Measurements from ENCODE around the gene ALKBH5. TPM values are rescaled to one million over a fixed set of nuclear protein-coding genes. Genes with fewer than 3 reads are reported as not detected.
A peak's percentile ranks its signal among the peaks of the same experiment; 100 is the strongest.
"Not testable (repeated sequence)": the region's sequence is repeated elsewhere in the genome, so short reads cannot be mapped to it uniquely, and the experiment has no call there.

Gene ALKBH5
- total RNA-seq, 1 donor from 2014 or later = 57.9 TPM

- peak in 1 of 2 donors; percentile 42 for DNase-seq (ENCODE audit: low read depth in 2 of 2)
Measured at GRCh38 chr17:18185832-18186626, 2.4 kb downstream of the ALKBH5 start.

DNA sequence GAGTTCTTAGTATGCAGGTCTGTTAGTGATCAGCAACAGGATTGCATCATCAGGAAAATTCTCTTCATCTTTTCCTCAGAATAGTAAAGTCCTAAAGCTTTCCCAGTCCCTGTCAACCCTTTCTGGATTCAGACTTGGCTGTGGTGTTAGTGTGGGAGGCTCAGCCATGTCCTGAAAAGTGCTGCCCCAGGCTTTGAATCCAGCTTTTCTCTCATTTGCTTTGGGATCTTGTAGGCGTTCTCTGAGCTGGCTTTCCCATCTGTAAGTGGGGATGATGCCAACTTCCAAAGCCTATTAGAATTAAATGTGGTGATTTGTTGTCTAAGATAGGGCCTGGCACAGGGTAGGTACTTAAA, 3.0 kb downstream of the ALKBH5 start:
- peak in 1 of 2 donors; percentile 13 for DNase-seq (ENCODE audit: low read depth in 2 of 2)

DNA sequence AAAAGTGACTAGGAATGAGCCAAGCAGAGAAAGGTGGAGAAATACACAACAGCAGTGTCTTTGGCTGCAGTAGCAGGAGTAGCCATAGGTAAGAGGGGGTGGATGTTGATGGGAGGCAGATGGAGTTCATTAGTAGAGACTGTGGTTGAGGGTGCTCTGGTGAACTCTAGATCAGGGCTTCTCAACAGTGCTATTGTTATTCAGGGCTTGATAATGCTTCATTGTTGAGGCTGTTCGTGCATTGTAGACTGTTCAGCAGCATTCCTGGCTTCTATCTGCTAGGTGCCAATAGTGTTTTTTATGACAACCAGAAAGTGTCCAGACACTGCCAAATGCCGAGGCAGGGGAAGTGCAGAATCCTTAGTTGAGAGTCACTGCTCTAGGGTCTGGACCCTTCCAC, 3.6 kb downstream of the ALKBH5 start:
- no peak for DNase-seq (ENCODE audit: low read depth in 2 of 2)

DNA sequence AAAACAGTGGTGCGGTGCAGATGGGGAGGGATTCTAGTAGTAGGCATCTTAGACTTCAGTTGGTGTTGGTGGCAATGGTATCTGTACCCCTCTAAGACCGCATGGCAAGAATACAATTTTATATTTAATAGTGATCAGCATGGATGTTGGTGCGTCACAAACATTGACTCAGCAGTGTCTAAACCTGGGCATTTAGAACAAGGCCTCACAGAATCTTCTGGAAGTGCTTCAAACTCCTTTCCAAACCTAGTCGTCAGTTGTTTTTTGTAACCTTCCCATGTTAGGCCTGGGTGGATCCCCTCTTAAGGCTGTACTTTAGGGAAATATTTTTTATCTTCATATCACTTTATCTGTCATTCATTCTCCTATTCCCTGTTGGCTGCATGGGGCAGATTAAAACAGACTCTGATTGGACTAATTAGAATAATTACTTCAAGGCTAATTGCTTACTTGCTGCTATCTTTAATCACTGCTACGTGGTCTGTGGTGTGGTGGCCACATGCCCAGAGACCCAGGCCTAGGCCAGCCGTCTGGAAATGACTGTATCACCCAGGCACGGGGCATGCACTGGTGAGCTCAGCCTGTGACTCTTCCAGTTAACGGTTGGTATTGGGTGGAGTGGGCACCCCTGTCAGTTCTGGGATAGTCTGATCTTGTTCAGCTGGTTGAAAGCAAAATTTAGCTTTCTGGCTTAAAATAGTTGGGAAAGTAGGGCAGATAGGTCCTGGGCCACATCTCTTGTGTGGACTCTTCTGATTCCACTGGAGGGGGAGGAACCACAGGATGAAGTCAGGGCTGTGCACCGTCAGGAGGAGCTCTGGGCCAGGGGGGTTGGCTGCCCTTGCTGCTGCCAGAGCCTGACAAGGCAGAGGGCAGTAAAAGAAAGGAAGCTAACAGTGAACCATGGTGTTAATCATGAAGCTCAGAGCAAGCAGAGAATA, 4.5 kb downstream of the ALKBH5 start:
- peak in 1 of 2 donors; percentile 60 for DNase-seq (ENCODE audit: low read depth in 2 of 2)

DNA sequence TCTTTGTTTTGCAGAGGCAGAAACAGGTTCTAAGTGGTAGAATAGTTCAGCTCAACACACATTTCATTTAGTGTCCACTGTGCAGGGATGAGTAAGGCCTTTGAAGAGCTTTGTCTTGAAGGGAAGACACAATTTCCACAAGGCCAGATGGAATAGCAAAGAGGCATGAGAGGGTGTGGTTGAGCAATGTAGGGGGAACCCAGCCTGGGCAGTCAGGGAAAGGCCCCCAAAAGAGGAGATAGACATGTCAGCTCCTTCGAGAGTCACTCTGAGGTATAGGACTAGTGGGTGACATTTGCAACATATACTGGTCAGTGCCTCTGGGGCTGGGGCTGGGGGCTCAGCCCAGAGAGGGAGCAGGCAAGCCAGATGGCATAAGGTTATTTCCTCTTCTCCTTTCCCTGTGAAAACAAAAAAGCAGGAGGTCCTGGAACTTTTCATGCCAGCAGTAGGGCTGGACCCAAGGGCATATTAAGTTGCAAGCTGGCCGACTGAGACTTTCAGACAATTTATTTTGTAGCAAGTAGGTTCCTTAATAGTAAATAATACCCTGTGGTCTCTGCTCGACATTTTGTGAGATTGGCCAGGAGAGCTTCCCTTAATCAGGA, 7.1 kb downstream of the ALKBH5 start:
- DNase-seq (ENCODE audit: low read depth in 2 of 2) = no peak

DNA sequence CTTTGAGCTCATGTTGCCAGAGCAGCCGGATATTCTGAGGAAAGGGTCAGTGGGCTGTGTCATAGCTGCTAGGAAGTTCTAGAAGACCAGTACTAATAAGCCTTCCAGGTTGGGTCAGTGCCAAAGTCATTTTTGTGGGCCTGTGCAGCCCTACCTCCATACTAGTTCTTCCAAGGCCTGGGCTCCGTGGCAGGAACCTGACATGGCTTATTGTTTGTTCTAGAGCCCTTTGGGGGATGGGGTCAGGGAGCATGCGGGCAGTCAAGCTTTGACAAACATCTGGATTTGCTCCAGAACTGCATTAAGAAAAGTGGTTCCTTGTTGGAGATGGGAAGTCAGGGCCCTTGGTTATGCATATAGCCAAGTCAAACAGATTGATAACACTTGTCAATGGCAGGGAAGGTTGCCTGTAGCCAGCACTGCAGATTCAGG, 7.6 kb downstream of the ALKBH5 start:
- peak in 1 of 2 donors; percentile 77 for DNase-seq (ENCODE audit: low read depth in 2 of 2)

- DNase-seq (ENCODE audit: low read depth in 2 of 2) = peak in 1 of 2 donors; percentile 15
Measured at GRCh38 chr17:18191967-18192366, 8.3 kb downstream of the ALKBH5 start.

- DNase-seq (ENCODE audit: low read depth in 2 of 2) = no peak
Measured at GRCh38 chr17:18194394-18194793, 10.8 kb downstream of the ALKBH5 start.

- DNase-seq (ENCODE audit: low read depth in 2 of 2) = no peak
Measured at GRCh38 chr17:18194804-18195203, 11.2 kb downstream of the ALKBH5 start.

GRCh38 chr17:18195246-18195645, 11.6 kb downstream of the ALKBH5 start:
- no peak for DNase-seq (ENCODE audit: low read depth in 2 of 2)

GRCh38 chr17:18197535-18198194, 14.0 kb downstream of the ALKBH5 start:
- no peak for DNase-seq (ENCODE audit: low read depth in 2 of 2)

DNA sequence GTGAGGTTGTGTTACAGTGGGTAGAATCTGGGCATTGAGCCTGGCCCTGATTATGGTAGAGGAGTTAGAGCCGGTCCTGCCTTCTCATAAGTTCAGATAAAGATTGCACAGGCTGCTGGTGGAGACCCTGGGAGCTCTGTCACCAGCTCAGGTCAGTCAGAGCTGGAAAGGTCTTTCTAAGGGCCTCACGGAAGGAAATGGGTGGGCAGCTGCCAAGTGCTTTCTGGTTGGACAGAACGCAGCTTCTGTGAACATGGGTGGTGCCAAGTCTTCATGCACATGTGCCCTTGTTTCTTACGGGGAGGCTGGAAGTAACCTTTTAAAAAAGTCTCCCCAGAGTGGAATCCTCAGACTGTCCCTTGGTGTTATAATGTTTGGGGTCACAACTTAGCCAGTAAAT, 14.9 kb downstream of the ALKBH5 start:
- DNase-seq (ENCODE audit: low read depth in 2 of 2) = peak in 1 of 2 donors; percentile 6

- no peak for DNase-seq (ENCODE audit: low read depth in 2 of 2)
Measured at GRCh38 chr17:18201108-18201507, 17.5 kb downstream of the ALKBH5 start.

DNA sequence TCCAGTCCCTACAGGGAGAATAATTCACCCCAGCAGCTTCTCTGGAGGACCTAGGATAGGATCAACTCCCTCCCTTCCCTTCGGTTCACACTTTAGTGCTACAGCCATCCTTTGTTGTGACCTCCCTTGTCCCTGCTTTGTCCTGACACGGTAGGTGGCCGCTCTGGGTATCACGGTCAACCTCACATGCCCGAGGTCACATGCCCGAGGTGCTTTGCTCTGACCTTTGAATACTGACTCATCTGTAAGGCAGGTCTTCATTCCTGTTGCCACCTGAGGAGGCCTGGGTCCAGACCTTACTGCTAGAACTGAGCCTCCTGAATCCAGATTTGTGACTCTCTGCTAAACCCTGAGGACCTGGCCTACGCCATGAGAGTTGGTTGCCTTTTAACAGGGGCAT, 19.7 kb downstream of the ALKBH5 start:
- no peak for DNase-seq (ENCODE audit: low read depth in 2 of 2)

DNA sequence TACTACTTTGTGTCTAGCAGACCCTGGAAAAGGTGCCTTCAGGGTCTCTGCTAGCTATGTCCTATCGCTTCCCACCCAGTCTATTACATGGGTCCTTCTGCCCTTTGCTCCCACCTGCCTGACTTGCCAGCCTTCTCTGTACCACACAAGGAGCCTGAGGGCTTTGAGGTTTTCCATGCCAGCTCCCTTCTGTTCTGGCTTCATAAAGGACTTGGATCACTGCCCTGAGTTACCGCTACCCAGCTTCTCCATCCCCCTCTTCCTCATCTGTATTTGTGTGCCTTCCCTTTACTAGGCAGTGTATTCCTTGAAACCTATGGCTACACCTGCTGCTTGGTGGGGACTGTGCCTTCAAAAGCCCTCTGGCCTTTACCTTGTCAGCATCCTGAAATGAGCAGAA, 22.2 kb downstream of the ALKBH5 start:
- DNase-seq (ENCODE audit: low read depth in 2 of 2) = no peak

DNA sequence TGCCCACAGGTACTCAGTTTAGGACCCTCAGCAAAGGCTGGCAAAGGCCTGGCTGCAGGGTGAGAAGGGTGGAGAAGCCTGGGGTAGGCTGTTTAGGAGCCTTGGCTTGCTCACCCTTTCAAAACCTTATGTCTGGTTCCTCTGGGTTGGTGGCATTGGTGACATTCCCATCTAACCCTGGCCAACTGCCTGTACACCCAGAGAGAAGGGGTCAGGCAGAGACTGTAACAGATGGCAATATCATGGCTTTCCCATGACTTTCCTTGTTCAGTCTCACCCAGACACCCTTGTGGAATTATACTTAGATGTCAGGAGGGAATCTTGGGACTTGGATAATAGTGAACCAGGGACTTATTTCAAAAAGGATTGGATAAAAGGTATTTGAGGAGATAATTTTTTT, 23.3 kb downstream of the ALKBH5 start:
- no peak for DNase-seq (ENCODE audit: low read depth in 2 of 2)

- DNase-seq (ENCODE audit: low read depth in 2 of 2) = no peak
Measured at GRCh38 chr17:18208092-18208491, 24.5 kb downstream of the ALKBH5 start.

GRCh38 chr17:18213666-18214270, 30.1 kb downstream of the ALKBH5 start:
- DNase-seq (ENCODE audit: low read depth in 2 of 2) = no peak

GRCh38 chr17:18216906-18217305, 33.3 kb downstream of the ALKBH5 start:
- DNase-seq (ENCODE audit: low read depth in 2 of 2) = not testable (repeated sequence)

GRCh38 chr17:18217412-18218015, 33.9 kb downstream of the ALKBH5 start:
- peak; percentile 45 to 63 for DNase-seq (ENCODE audit: low read depth in 2 of 2)
